ENCODE results near the gene NDUFA9. TPM values are rescaled to one million over a fixed set of nuclear protein-coding genes. Genes with fewer than 3 reads are reported as not detected.
A peak's percentile ranks its signal among the peaks of the same experiment; 100 is the strongest.

Gene NDUFA9
- total RNA-seq, 1 experiment from 2014 or later = 97.8 TPM

GRCh38 chr12:4648104-4648500 is 812 bp upstream of the NDUFA9 start (continued):
- no peak for TF ChIP-seq ATF2 (CRISPR knock-in tag; IDR thresholded peaks at IDR 0.05; ENCODE audit: borderline replicate concordance, low read depth)
- no peak for TF ChIP-seq OVOL2 (CRISPR knock-in tag; IDR thresholded peaks at IDR 0.05; ENCODE audit: borderline replicate concordance)
- no peak for TF ChIP-seq GABPB1 (CRISPR knock-in tag; IDR thresholded peaks at IDR 0.05)
- no peak for TF ChIP-seq NFE2L1 (CRISPR knock-in tag; IDR thresholded peaks at IDR 0.05)
- TF ChIP-seq NFYB (CRISPR knock-in tag; conservative IDR thresholded peaks at IDR 0.05; ENCODE audit: low read depth) = no peak
- TF ChIP-seq NFATC4 (CRISPR knock-in tag; IDR thresholded peaks at IDR 0.05) = no peak
- TF ChIP-seq, protein P1, sequence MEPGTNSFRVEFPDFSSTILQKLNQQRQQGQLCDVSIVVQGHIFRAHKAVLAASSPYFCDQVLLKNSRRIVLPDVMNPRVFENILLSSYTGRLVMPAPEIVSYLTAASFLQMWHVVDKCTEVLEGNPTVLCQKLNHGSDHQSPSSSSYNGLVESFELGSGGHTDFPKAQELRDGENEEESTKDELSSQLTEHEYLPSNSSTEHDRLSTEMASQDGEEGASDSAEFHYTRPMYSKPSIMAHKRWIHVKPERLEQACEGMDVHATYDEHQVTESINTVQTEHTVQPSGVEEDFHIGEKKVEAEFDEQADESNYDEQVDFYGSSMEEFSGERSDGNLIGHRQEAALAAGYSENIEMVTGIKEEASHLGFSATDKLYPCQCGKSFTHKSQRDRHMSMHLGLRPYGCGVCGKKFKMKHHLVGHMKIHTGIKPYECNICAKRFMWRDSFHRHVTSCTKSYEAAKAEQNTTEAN (CRISPR knock-in tag; IDR thresholded peaks at IDR 0.05) = no peak
- TF ChIP-seq SOX15 (CRISPR knock-in tag; IDR thresholded peaks at IDR 0.05) = no peak
- TF ChIP-seq, protein P2, sequence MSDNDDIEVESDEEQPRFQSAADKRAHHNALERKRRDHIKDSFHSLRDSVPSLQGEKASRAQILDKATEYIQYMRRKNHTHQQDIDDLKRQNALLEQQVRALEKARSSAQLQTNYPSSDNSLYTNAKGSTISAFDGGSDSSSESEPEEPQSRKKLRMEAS (CRISPR knock-in tag; IDR thresholded peaks at IDR 0.05) = no peak

DNA sequence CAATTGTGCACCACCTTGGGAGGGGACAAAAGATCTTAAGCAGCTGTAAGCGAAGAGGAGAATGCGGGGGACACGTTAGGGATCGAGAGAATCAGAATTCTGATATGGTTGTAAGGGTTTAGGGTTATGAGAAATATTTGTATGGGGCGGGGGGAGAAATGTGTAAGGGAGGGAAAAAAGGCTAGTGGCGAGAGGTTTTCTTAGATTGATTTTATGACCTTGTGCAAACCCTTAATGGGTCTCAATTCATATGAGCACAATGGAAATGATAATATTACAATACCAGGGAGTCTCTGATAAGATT is 396 bp downstream of the NDUFA9 start:
- Mint-ChIP-seq H3K36me3 (no peaks in the 10 kb centered on the region), H3K4me3 (peak overlapping the region; percentile 99), H3K9me3 (no peaks in the 10 kb centered on the region), H3K4me1 (peaks cover 40% of the 10 kb centered on the region), H3K27ac (peak overlapping the region; percentile 99), H3K27me3 (ENCODE audit: low read depth) (no peaks in the 10 kb centered on the region)
- DNase-seq (ENCODE audit: low spot score) = no peak
- CTCF ChIA-PET = interaction anchor here (1.1 to 2.0 kb wide), 7 partner anchors 44 to 266 kb away, joined by 3 to 12 read pairs (median 5); no protein-coding TSS in a partner anchor
- POLR2A ChIA-PET = interaction anchor here (0.7 to 1.2 kb wide), 3 partner anchors 9 to 53 kb away, joined by 3 to 4 read pairs (median 3); no protein-coding TSS in a partner anchor
- ATAC-seq = no peak
- no peak for TF ChIP-seq FOXJ3 (CRISPR knock-in tag; IDR thresholded peaks at IDR 0.05; ENCODE audit: borderline replicate concordance)
- TF ChIP-seq, protein P3, sequence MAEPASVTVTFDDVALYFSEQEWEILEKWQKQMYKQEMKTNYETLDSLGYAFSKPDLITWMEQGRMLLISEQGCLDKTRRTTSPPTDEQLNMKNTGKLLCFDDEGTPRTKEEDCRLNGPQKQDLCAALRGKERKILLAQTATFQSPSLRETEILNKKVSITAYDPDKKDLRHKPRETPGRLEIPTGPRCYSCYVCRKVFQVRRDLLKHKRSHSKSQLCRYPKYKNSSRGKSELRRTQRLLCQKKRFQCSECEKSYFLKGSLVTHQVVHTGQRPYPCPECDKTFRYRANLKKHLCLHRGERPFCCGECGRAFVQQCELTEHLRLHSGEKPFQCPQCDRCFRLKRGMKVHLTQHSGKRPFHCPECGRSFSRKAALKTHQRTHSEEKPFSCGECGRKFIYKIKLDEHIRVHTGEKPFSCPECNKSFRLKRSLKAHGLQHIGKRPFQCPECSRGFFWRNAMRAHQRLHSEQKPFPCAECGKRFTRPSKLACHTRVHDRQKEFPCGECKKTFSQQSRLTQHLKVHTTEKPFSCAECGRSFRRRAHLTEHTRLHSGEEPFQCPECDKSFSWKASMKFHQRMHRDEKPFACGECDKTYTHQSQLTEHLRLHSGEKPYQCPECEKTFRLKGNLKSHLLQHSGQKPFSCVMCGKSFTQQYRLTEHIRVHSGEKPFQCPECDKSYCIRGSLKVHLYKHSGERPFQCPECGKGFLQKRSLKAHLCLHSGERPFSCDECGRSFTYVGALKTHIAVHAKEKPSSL (CRISPR knock-in tag; conservative IDR thresholded peaks at IDR 0.05) = no peak
- TF ChIP-seq, protein P4, sequence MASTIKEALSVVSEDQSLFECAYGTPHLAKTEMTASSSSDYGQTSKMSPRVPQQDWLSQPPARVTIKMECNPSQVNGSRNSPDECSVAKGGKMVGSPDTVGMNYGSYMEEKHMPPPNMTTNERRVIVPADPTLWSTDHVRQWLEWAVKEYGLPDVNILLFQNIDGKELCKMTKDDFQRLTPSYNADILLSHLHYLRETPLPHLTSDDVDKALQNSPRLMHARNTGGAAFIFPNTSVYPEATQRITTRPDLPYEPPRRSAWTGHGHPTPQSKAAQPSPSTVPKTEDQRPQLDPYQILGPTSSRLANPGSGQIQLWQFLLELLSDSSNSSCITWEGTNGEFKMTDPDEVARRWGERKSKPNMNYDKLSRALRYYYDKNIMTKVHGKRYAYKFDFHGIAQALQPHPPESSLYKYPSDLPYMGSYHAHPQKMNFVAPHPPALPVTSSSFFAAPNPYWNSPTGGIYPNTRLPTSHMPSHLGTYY (CRISPR knock-in tag; IDR thresholded peaks at IDR 0.05) = no peak
- TF ChIP-seq PRRX2 (CRISPR knock-in tag; IDR thresholded peaks at IDR 0.05) = no peak
- TF ChIP-seq E2F4 (CRISPR knock-in tag; IDR thresholded peaks at IDR 0.05; ENCODE audit: borderline replicate concordance, low read depth) = no peak
- no peak for TF ChIP-seq CBFB (CRISPR knock-in tag; IDR thresholded peaks at IDR 0.05; ENCODE audit: low read depth)
- no peak for TF ChIP-seq TEAD4 (CRISPR knock-in tag; IDR thresholded peaks at IDR 0.05)
- no peak for TF ChIP-seq JAZF1 (CRISPR knock-in tag; IDR thresholded peaks at IDR 0.05)
- no peak for TF ChIP-seq ZNF671 (CRISPR knock-in tag; IDR thresholded peaks at IDR 0.05)
- no peak for TF ChIP-seq OVOL2 (CRISPR knock-in tag; IDR thresholded peaks at IDR 0.05; ENCODE audit: borderline replicate concordance)
- no peak for TF ChIP-seq SOX15 (CRISPR knock-in tag; IDR thresholded peaks at IDR 0.05)
- TF ChIP-seq, protein P5, sequence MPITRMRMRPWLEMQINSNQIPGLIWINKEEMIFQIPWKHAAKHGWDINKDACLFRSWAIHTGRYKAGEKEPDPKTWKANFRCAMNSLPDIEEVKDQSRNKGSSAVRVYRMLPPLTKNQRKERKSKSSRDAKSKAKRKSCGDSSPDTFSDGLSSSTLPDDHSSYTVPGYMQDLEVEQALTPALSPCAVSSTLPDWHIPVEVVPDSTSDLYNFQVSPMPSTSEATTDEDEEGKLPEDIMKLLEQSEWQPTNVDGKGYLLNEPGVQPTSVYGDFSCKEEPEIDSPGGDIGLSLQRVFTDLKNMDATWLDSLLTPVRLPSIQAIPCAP (CRISPR knock-in tag; IDR thresholded peaks at IDR 0.05) = no peak
- TF ChIP-seq GRHL2 (CRISPR knock-in tag; IDR thresholded peaks at IDR 0.05; ENCODE audit: insufficient replicate concordance, severe bottlenecking) = no peak
- TF ChIP-seq SP1 (CRISPR knock-in tag; conservative IDR thresholded peaks at IDR 0.05) = no peak
- no peak for TF ChIP-seq ZNF416 (CRISPR knock-in tag; IDR thresholded peaks at IDR 0.05)
- TF ChIP-seq ZNF532 (CRISPR knock-in tag; IDR thresholded peaks at IDR 0.05; ENCODE audit: borderline replicate concordance) = no peak
- no peak for TF ChIP-seq ATF2 (CRISPR knock-in tag; IDR thresholded peaks at IDR 0.05; ENCODE audit: borderline replicate concordance, low read depth)
- no peak for TF ChIP-seq GABPB1 (CRISPR knock-in tag; IDR thresholded peaks at IDR 0.05)

All from WTC11 (cell line).